Duodenal mucosa (tissue), 2 donors: ENCODE measurements around the gene SYNGAP1.

Experiments
- H3K27ac ChIP-seq: one replicate; pipeline ENCODE4 v1.7.0; 2013; ENCODE audit warnings: low read depth, low read length
- H3K27me3 ChIP-seq, 2 donors: one replicate each; pipeline ENCODE4 v1.7.0; 2013; ENCODE audit warnings: low read length in 2 of 2, control low read depth in 1 of 2; ENCODE audit not compliant: insufficient read depth in 2 of 2, control insufficient read depth in 1 of 2
- H3K36me3 ChIP-seq, 2 donors: one replicate each; pipeline ENCODE4 v1.7.0; 2013; ENCODE audit warnings: low read length in 2 of 2, control low read depth in 1 of 2; ENCODE audit not compliant: insufficient read depth in 2 of 2, control insufficient read depth in 1 of 2
- H3K4me1 ChIP-seq, 2 donors: one replicate each; pipeline ENCODE4 v1.7.0; 2013; ENCODE audit warnings: low read length in 2 of 2, control low read depth in 1 of 2; ENCODE audit not compliant: insufficient read depth in 2 of 2, control insufficient read depth in 1 of 2
- H3K4me3 ChIP-seq, 2 donors: one replicate each; pipeline ENCODE4 v1.7.0; 2013; ENCODE audit warnings: low read length in 2 of 2, low read depth in 1 of 2
- H3K9ac ChIP-seq, 2 donors: one replicate each; pipeline ENCODE4 v1.7.0; 2013; ENCODE audit warnings: low read length in 2 of 2, low read depth in 1 of 2
- H3K9me3 ChIP-seq, 2 donors: one replicate each; pipeline ENCODE4 v1.7.0; 2013; ENCODE audit warnings: low read length in 2 of 2, control low read depth in 1 of 2; ENCODE audit not compliant: control insufficient read depth in 1 of 2

SYNGAP1 gene

DNA sequence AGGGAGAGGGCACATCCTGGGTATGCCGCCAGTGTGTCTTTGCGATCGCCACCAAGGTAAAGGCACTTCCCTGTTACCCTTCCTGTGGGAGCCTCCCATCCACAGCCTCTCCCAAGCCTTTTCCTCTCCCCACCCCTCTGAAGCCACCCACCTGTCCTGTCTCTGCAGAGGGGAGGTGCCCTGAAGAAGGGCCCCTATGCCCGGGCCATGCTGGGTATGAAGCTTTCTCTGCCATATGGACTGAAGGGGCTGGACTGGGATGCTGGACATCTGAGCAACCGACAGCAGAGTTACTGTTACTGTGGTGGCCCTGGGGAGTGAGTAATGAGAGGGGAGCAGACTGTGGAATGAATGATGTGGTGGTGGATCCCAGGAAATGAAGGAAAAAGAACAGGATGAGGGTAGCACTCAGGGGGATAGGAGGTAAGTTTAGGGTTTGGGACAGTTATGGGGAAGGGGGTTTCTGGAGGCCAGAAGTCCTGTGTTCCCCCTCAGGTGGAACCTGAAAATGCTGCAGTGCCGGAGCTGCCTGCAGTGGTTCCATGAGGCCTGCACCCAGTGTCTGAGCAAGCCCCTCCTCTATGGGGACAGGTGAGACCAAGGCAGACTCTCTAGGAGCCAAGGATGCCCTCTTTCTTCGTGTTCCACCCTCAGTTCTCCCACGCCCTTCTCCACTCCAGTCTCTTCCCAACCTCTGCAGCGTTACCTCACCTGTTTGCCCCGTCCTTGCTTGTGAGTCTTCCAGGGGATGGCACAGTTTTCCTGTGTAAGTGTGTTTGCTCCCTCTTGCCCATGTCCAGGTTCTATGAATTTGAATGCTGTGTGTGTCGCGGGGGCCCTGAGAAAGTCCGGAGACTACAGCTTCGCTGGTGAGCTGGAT is 6.4 kb upstream of the SYNGAP1 start:
- H3K4me3 ChIP-seq = no peak overlapping the region
- no peak overlapping the region for H3K27ac ChIP-seq
- no peaks in the 10 kb centered on the region for H3K9me3 ChIP-seq
- peaks cover 19 to 38% of the 10 kb centered on the region in 2 donors for H3K4me1 ChIP-seq
- H3K9ac ChIP-seq = no peak overlapping the region
- no peaks in the 10 kb centered on the region for H3K27me3 ChIP-seq
- peaks cover 21 to 38% of the 10 kb centered on the region in 2 donors for H3K36me3 ChIP-seq

DNA sequence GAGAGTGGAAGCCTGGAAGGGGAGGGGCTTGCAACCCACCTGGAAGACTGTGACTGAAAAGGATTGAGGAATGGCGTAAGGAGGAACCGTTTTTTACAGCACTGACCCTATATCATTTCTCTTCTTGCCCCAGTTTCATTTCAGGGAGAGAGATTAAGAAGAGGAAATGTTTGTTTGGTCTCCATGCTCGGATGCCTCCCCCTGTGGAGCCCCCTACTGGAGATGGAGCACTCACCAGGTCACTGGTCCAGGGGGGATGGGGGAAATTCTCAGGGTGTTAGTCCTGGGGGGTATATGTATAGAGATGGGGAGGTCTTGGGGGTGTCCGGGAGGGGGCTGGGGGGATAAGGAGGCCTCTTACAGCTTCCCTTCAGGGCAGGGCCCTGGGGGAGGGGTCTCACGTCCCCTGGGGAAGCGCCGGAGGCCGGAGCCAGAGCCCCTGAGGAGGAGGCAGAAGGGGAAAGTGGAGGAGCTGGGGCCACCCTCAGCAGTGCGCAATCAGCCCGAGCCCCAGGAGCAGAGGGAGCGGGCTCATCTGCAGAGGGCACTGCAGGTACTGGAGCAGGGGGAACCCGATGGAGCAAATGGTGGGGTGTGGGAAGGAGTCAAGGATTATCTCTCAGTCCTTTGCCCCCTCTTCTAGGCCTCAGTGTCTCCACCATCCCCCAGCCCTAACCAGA is 5.1 kb upstream of the SYNGAP1 start:
- no peak overlapping the region for H3K9ac ChIP-seq
- H3K4me3 ChIP-seq = no peak overlapping the region
- H3K36me3 ChIP-seq = peaks cover 21 to 38% of the 10 kb centered on the region in 2 donors
- no peaks in the 10 kb centered on the region for H3K9me3 ChIP-seq
- no peaks in the 10 kb centered on the region for H3K27me3 ChIP-seq
- no peak overlapping the region for H3K27ac ChIP-seq
- H3K4me1 ChIP-seq = peaks cover 25 to 45% of the 10 kb centered on the region in 2 donors

DNA sequence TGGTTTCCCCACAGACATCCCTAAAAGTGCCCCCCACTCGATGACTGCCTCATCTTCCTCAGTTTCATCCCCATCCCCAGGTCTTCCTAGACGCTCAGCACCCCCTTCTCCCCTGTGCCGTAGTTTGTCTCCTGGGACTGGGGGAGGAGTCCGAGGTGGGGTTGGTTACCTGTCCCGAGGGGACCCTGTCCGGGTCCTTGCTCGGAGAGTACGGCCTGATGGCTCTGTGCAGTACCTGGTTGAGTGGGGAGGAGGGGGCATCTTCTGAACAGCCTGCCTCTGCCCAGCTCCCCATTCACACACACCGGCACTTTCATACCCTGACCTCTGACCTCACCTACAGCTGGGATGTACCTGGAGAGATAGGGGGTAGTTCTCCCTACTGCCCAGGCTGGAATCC is 4.0 kb upstream of the SYNGAP1 start:
- peaks cover 25 to 45% of the 10 kb centered on the region in 2 donors for H3K4me1 ChIP-seq
- H3K27ac ChIP-seq = no peak overlapping the region
- H3K27me3 ChIP-seq = no peaks in the 10 kb centered on the region
- H3K9me3 ChIP-seq = no peaks in the 10 kb centered on the region
- no peak overlapping the region for H3K4me3 ChIP-seq
- H3K9ac ChIP-seq = peak overlapping the region in 1 of 2 donors; percentile 2
- H3K36me3 ChIP-seq = peaks cover 21 to 38% of the 10 kb centered on the region in 2 donors

DNA sequence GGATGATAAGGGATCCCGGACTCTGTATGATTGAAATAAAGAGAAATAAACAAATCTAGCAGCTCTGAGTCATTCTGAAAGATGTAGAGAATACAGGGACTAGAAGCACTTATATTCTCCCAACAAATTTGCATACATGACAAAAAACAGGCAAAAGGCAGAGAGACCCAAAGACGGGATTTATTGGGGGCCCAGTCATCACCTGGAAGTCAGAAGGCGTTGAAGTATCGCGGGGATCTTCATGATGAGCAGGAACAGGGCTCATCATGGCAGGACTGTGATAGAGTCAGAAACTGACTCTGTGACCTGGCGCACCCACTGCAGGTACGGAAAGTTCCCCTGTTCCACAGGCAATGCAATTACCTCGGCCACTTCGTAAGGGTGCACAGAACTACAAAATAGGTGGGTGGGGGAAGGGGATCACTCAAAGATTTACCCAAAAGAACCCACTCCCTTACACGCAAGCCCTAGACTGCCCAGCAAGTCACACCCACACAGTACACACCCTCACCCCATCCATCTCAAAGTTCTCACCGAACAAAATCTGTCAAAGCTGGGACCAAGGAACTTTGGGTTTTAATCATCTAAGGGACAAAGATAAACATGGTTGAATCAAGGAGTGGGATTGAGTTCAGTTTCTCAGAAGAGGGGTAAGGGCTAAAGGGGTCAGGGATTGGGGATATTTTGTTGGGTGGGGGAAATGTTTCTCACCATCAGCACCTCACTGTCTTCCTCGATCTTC is 3.3 kb upstream of the SYNGAP1 start:
- no peak overlapping the region for H3K27ac ChIP-seq
- H3K9ac ChIP-seq = peak overlapping the region; percentile 82 to 87
- peak overlapping the region; percentile 79 to 89 for H3K4me3 ChIP-seq
- H3K36me3 ChIP-seq = peaks cover 21 to 38% of the 10 kb centered on the region in 2 donors
- H3K4me1 ChIP-seq = peaks cover 25 to 44% of the 10 kb centered on the region in 2 donors
- no peaks in the 10 kb centered on the region for H3K9me3 ChIP-seq
- no peaks in the 10 kb centered on the region for H3K27me3 ChIP-seq

DNA sequence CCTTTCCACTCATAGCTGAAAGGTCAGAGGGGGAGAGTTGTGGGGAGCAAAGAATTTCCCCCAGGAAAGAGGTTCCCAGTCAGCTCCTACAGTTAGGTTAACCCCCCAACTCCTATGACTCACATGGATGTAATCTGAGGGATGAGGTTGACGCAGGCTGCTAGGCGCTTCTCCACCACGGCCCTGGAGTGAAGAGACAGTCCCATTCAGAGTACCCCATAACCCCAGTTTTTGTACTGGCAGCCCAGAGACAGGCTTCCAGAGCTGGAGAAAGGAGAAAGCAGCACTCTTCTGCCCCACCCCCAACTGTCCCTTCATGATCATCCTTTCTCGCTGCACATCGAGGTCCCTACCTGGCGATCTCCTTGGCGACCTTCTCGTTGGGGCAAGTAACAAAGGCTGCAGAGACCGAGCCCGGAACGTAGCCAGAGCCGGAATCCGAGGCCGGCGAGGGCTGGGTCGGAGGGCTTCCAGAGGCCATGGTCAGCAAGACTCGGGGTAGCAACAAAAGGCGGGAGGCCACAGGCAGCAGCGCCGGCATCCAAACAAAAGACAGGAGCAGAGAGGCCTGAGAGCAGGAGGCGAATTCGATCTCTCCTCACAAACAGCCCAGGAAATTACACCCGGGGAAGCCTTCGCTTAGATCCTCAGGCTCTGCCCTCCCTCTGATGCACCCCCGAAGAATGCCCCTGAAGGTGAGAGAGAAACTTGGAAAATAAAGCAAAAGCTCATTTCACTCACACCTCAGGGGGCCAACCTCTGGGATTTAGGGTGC is 2.5 kb upstream of the SYNGAP1 start:
- no peaks in the 10 kb centered on the region for H3K9me3 ChIP-seq
- peak overlapping the region; percentile 87 for H3K27ac ChIP-seq
- H3K4me1 ChIP-seq = peaks cover 25 to 38% of the 10 kb centered on the region in 2 donors
- H3K9ac ChIP-seq = peak overlapping the region; percentile 82 to 87
- H3K4me3 ChIP-seq = peak overlapping the region; percentile 79 to 89
- peaks cover 21 to 38% of the 10 kb centered on the region in 2 donors for H3K36me3 ChIP-seq
- no peaks in the 10 kb centered on the region for H3K27me3 ChIP-seq

DNA sequence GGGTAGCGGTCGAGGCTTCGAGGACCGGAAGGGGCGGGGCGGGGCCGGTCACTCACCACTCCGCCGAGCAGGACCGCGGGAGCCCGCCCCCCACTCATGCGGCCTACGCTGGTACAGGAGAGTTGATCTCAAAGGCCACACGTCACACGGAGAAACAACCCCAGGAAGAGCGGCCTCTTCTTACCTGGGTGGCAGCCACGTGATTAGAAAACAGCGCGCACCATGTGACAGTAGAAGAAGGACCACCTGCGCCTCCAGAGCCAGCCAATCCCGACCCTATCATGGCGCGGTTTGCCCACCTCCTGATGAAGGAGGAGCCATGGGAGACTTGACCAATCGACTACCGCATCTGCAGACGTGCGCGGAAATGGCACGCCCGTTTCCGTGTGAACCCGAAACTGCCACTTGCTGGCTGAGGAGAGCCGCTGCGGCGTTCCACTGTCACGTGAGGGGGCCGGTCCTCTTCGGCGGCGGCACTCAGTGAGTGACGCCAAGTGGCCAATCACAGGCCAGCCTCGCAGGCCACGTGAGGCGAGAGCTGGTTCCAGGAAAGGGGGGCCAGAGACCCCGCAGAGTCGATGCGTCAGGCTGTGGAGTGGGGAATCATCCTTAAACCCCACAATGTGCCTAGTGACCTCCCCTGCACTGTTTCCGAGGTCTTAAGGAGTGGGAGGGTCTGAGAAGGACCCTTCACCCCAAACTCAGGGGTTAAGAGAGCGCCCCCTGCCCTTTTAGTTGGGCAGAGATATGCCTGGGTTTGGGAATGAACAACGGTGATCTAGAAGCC is 1.8 kb upstream of the SYNGAP1 start, which contains the start of gene CUTA:
TSS of gene CUTA (minus strand) at position 205 of the 787 bp plus-strand sequence. CDS start at position 98, 107 bp downstream.
- Histone ChIP-seq H3K9ac (peak within 1 kb of the TSS; percentile 87 to 90), H3K9me3 (no peaks in the 10 kb centered on the region), H3K27ac (peak within 1 kb of the TSS; percentile 93), H3K27me3 (no peaks in the 10 kb centered on the region), H3K36me3 (peaks cover 14 to 32% of the 10 kb centered on the region in 2 donors), H3K4me3 (peak within 1 kb of the TSS; percentile 79 to 89), H3K4me1 (peaks cover 25 to 34% of the 10 kb centered on the region in 2 donors)

DNA sequence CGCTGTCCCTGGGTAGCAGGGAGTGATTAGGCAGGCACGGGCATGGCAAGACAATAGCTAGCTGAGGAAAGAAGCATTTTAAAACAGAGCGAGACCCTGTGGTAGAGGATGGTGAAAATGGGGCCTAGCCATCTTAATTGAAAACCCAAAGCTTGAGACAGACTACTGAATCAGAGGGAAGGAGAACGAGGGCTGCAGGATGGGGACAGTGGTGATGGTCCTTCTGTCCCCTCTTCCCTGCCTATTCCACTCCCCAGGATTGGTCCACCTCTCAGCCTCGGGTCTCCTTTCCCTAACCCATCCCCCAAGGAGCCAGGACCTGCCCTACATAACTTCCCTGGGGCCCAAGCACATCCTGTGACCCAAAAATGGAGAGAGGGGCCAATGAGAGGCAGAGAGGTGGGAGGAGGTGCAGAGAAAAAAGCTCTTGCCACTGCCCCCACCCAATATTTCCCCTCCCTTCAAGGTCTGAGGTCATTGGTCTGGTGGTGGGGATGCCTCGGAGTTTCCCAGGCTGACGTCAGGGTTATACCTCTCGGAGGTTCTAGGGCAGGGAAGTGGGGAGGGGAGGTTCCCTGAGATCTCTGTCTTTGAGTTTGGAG is 1.1 kb upstream of the SYNGAP1 start:
- Histone ChIP-seq H3K9me3 (no peaks in the 10 kb centered on the region), H3K27me3 (no peaks in the 10 kb centered on the region), H3K27ac (peak overlapping the region; percentile 93), H3K4me3 (peak overlapping the region; percentile 61 to 73), H3K9ac (peak overlapping the region; percentile 72 to 90), H3K4me1 (peaks cover 25 to 34% of the 10 kb centered on the region in 2 donors), H3K36me3 (peaks cover 8 to 25% of the 10 kb centered on the region in 2 donors)

DNA sequence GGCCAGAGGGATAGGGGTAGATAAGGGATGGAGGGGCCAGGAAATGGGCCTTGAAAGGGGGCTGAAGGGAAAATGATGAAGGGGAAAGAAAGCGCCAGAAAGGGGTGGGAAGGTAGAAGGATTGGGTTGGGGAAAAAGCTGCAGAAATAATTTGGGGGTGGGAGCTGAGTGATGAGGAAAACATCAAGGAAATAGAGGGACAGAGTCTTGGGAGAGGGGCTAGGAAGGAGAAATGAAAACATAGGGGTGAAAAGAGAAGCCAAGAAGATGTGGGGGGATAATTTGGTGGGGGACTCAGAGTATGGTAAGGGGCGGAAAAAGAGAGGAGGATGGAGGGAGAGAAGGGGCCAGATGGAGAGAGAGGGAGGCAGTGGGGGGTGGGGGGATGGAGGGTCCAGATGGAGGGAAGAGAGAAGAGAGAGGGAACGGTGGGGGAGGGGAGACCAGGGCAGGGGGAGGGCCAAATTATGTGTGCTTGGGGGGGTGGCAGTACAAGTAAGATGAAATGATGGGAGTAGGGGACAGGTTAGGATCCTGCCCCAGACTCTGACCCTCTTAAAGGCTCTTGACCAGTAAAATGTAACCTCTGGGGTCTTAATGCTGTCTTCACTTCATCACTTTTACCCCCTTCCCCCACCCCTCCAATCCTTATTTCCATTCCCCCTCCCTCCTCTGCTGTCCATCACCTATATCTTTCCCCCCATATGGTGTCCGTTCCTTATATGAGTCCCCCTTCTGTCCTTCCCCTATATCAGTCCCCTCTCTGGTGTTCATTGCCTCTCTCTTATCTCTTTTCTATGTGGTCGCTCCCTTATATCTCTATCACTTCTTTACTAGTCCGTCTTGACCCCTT is 852 bp downstream of the SYNGAP1 start:
- Histone ChIP-seq H3K27me3 (no peaks in the 10 kb centered on the region), H3K4me1 (peaks cover 33 to 44% of the 10 kb centered on the region in 2 donors), H3K27ac (no peak overlapping the region), H3K9me3 (no peaks in the 10 kb centered on the region), H3K36me3 (peaks cover 0 to 9% of the 10 kb centered on the region in 2 donors), H3K4me3 (no peak overlapping the region), H3K9ac (no peak overlapping the region)
